Stimulated activated naive CD8-positive, alpha-beta T cell treated with anti-CD3 and anti-CD28 coated beads, Interleukin-15, Interleukin-2, amounts not matched to agents 100 U/mL and 50 U/mL, for 24 hours (primary cell): Measurements from ENCODE around the gene HOXA1.
A peak's percentile ranks its signal among the peaks of the same experiment; 100 is the strongest.

Experiments used
- ATAC-seq: fragments of 150-1000 bp; cut with Tn5 transposase; one replicate; pipeline ENCODE4 v1.10.0; 2021
- DNase-seq: peaks from one replicate; pipeline ENCODE4 v3.0.0; 2021

HOXA1 gene

GRCh38 chr7:27095897-27096767 is at the start of gene HOXA1:
HOXA1 (minus strand) TSS chr7:27096000; CDS start chr7:27095912, 88 bp downstream.
- ATAC-seq (peak; percentile 91), DNase-seq (peak; percentile 78)

GRCh38 chr7:27145165-27145913 is 49.5 kb upstream of the HOXA1 start:
- ATAC-seq: no peak
- no peak for DNase-seq

GRCh38 chr7:27144781-27145164 is 49.0 kb upstream of the HOXA1 start:
- no peak for DNase-seq
- no peak for ATAC-seq

- DNase-seq (no peak), ATAC-seq (no peak)
Measured at GRCh38 chr7:27143950-27144780, 48.4 kb upstream of the HOXA1 start.

- DNase-seq (no peak), ATAC-seq (no peak)
Measured at GRCh38 chr7:27143023-27143949, 47.5 kb upstream of the HOXA1 start, which contains the start of gene HOXA5. HOXA5 (minus strand) TSS chr7:27143681; CDS start chr7:27143607, 74 bp downstream.

- DNase-seq (no peak), ATAC-seq (no peak)
Measured at GRCh38 chr7:27142580-27143022, 46.8 kb upstream of the HOXA1 start.

- ATAC-seq: no peak
- DNase-seq: no peak
Measured at GRCh38 chr7:27141923-27142579, 46.3 kb upstream of the HOXA1 start.

- DNase-seq: no peak
- no peak for ATAC-seq
Measured at GRCh38 chr7:27141137-27141922, 45.5 kb upstream of the HOXA1 start.

- DNase-seq (no peak), ATAC-seq (no peak)
Measured at GRCh38 chr7:27140126-27140857, 44.5 kb upstream of the HOXA1 start.

GRCh38 chr7:27139334-27140125 is 43.7 kb upstream of the HOXA1 start:
- ATAC-seq (no peak), DNase-seq (no peak)

GRCh38 chr7:27138985-27139333 is 43.2 kb upstream of the HOXA1 start:
- ATAC-seq (no peak), DNase-seq (no peak)

- ATAC-seq (no peak), DNase-seq (no peak)
Measured at GRCh38 chr7:27138472-27138871, 42.7 kb upstream of the HOXA1 start.

GRCh38 chr7:27137640-27138315 is 42.0 kb upstream of the HOXA1 start:
- DNase-seq (no peak), ATAC-seq (no peak)

GRCh38 chr7:27134392-27134791 is 38.6 kb upstream of the HOXA1 start:
- DNase-seq (no peak), ATAC-seq (peak; percentile 76)

GRCh38 chr7:27133409-27134231 is 37.8 kb upstream of the HOXA1 start:
- DNase-seq (no peak), ATAC-seq (no peak)

GRCh38 chr7:27132978-27133377 is 37.2 kb upstream of the HOXA1 start:
- no peak for ATAC-seq
- no peak for DNase-seq

GRCh38 chr7:27132214-27132613 is 36.4 kb upstream of the HOXA1 start:
- DNase-seq (no peak), ATAC-seq (no peak)
